ENCODE results near the gene CAMTA2.

DNA sequence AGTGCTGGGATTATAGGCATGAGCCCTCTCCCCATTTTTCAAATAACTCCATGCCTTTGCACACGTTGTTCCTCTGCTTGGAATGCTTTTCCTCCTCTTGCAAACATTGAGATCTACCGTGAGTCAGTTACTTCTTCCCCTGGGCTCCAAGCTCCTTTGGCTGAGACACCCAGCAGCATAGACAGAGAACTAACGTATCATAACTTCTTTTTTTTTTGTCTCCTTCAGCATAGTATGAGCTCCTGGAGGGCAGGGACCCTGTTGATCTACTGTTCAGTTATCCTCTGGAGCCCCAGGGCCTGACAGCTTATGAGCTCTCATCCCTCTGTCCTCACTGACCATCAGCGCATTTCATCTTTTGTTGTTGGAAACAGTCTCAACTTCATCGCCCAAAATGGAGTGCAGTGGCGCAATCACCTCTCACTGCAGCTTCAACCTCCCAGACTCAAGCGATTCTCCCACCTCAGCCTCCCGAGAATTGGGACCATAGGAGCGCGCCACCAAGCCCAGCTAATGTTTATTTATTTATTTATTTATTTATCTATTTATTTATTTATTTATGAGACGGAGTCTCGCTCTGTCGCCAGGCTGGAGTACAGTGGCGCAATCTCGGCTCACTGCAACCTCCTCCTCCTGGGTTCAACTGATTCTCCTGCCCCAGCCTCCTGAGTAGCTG lies 22.0 kb downstream of the CAMTA2 start:
- TF ChIP-seq, protein P1, sequence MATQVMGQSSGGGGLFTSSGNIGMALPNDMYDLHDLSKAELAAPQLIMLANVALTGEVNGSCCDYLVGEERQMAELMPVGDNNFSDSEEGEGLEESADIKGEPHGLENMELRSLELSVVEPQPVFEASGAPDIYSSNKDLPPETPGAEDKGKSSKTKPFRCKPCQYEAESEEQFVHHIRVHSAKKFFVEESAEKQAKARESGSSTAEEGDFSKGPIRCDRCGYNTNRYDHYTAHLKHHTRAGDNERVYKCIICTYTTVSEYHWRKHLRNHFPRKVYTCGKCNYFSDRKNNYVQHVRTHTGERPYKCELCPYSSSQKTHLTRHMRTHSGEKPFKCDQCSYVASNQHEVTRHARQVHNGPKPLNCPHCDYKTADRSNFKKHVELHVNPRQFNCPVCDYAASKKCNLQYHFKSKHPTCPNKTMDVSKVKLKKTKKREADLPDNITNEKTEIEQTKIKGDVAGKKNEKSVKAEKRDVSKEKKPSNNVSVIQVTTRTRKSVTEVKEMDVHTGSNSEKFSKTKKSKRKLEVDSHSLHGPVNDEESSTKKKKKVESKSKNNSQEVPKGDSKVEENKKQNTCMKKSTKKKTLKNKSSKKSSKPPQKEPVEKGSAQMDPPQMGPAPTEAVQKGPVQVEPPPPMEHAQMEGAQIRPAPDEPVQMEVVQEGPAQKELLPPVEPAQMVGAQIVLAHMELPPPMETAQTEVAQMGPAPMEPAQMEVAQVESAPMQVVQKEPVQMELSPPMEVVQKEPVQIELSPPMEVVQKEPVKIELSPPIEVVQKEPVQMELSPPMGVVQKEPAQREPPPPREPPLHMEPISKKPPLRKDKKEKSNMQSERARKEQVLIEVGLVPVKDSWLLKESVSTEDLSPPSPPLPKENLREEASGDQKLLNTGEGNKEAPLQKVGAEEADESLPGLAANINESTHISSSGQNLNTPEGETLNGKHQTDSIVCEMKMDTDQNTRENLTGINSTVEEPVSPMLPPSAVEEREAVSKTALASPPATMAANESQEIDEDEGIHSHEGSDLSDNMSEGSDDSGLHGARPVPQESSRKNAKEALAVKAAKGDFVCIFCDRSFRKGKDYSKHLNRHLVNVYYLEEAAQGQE (IDR thresholded peaks at IDR 0.05; ENCODE audit: insufficient replicate concordance, low read depth) = no peak
- TF ChIP-seq, protein P2, sequence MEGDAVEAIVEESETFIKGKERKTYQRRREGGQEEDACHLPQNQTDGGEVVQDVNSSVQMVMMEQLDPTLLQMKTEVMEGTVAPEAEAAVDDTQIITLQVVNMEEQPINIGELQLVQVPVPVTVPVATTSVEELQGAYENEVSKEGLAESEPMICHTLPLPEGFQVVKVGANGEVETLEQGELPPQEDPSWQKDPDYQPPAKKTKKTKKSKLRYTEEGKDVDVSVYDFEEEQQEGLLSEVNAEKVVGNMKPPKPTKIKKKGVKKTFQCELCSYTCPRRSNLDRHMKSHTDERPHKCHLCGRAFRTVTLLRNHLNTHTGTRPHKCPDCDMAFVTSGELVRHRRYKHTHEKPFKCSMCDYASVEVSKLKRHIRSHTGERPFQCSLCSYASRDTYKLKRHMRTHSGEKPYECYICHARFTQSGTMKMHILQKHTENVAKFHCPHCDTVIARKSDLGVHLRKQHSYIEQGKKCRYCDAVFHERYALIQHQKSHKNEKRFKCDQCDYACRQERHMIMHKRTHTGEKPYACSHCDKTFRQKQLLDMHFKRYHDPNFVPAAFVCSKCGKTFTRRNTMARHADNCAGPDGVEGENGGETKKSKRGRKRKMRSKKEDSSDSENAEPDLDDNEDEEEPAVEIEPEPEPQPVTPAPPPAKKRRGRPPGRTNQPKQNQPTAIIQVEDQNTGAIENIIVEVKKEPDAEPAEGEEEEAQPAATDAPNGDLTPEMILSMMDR (IDR thresholded peaks at IDR 0.05; ENCODE audit: insufficient read depth, low read length) = no peak

Data from HL-60 (cell line).